ENCODE measurements around the gene PGD.

PGD gene

DNA sequence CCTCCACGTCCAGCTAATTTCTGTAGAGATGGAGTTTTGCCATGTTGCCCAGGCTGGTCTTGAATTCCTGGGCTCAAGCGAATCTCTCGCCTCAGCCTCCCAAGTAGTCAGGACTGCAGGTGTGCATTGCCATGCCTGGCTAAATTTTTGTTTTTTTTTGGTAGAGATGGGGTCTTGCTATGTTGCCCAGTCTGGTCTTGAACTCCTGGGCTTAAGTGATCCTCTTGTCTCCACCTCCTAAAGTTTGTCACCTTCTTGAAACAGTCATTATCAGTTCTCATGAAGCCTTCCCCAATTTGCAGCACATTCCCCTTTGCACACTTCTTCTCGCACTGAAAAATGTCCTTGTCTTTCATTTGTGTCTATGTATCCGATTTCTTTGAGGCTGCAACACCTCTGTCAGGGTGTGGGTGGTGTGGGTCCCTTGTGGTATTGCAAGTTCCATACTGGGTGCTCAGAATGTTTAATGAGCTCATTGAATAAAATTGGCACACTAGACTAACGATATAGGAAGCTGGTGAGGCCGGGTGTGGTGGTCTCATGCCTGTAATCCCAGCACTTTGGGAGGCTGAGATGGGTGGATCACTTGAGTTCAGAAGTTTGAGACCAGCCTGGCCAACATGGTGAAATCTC, 48.0 kb downstream of the PGD start:
- no peak for DNase-seq

GRCh38 chr1:10449751-10450150, 50.9 kb downstream of the PGD start, which contains the start of gene CORT:
Gene CORT (plus strand): TSS chr1:10450031. CDS start chr1:10450224, 193 bp downstream.
- H3K36me3 ChIP-seq (ENCODE audit: control insufficient read depth in 1 of 2, insufficient read depth in 2 of 2, low read depth in 1 of 2, low read length in 2 of 2) = peaks cover 3 to 6% of the 10 kb centered on the region in 2 experiments
- H2BK12ac ChIP-seq (ENCODE audit: low read length in 2 of 2) = no peak within 1 kb of the TSS
- H2BK120ac ChIP-seq (ENCODE audit: low read depth, low read length) = no peak within 1 kb of the TSS
- peak within 1 kb of the TSS in 1 of 2 experiments; percentile 65 for H3K4me3 ChIP-seq (ENCODE audit: insufficient read depth in 1 of 2, low read depth in 1 of 2, low read length in 2 of 2)
- WGBS = 94% methylated on average over 10 of the region's 10 CpGs
- H4K8ac ChIP-seq (ENCODE audit: low read length) = no peak within 1 kb of the TSS
- peak within 1 kb of the TSS; percentile 86 for H3K9ac ChIP-seq (ENCODE audit: low read length)
- peaks cover 2% of the 10 kb centered on the region for H3K4me1 ChIP-seq (ENCODE audit: control insufficient read depth, insufficient read depth, low read depth, low read length)
- no peaks in the 10 kb centered on the region for H3K9me3 ChIP-seq (ENCODE audit: control insufficient read depth, low read length)
- H2BK5ac ChIP-seq (ENCODE audit: low read depth, low read length, poor library complexity, severe bottlenecking) = no peak within 1 kb of the TSS
- no peaks in the 10 kb centered on the region for H3K79me1 ChIP-seq (replicated peaks; ENCODE audit: low read length, poor library complexity, severe bottlenecking)
- no peak within 1 kb of the TSS for H3K23ac ChIP-seq (ENCODE audit: low read length in 2 of 2)
- H3K4ac ChIP-seq (ENCODE audit: low read depth in 1 of 2, low read length in 2 of 2) = no peak within 1 kb of the TSS
- no peak within 1 kb of the TSS for H3K14ac ChIP-seq (ENCODE audit: low read length in 2 of 2)
- H3K4me2 ChIP-seq (ENCODE audit: low read length, poor library complexity, severe bottlenecking) = no peak within 1 kb of the TSS
- no peaks in the 10 kb centered on the region for H3K27me3 ChIP-seq (ENCODE audit: control insufficient read depth in 1 of 2, insufficient read depth in 1 of 2, low read length in 2 of 2)
- no peak within 1 kb of the TSS for H3K18ac ChIP-seq (ENCODE audit: low read depth in 1 of 2, low read length in 2 of 2)
- DNase-seq = no peak
- peak within 1 kb of the TSS; percentile 14 for H4K91ac ChIP-seq (ENCODE audit: low read length)
- no peak within 1 kb of the TSS for H3K27ac ChIP-seq (ENCODE audit: low read length, poor library complexity, severe bottlenecking)
- H2AK5ac ChIP-seq (ENCODE audit: low read length, severe bottlenecking) = no peak within 1 kb of the TSS
- no peak within 1 kb of the TSS for H2AFZ ChIP-seq (ENCODE audit: low read depth, low read length)
- no peak within 1 kb of the TSS for H2BK15ac ChIP-seq (ENCODE audit: low read depth, poor library complexity, severe bottlenecking)

More for the DNA sequence above, 48.0 kb downstream of the PGD start:
- Histone ChIP-seq H3K36me3 (ENCODE audit: control insufficient read depth in 1 of 2, insufficient read depth in 2 of 2, low read depth in 1 of 2, low read length in 2 of 2) (peaks cover 3 to 18% of the 10 kb centered on the region in 2 experiments), H2AK5ac (ENCODE audit: low read length, severe bottlenecking) (no peak overlapping the region), H2BK5ac (ENCODE audit: low read depth, low read length, poor library complexity, severe bottlenecking) (no peak overlapping the region), H3K9me3 (ENCODE audit: control insufficient read depth, low read length) (no peaks in the 10 kb centered on the region), H2BK12ac (ENCODE audit: low read length in 2 of 2) (no peak overlapping the region), H3K4me1 (ENCODE audit: control insufficient read depth, insufficient read depth, low read depth, low read length) (peaks cover 2% of the 10 kb centered on the region), H4K91ac (ENCODE audit: low read length) (no peak overlapping the region), H2BK15ac (ENCODE audit: low read depth, poor library complexity, severe bottlenecking) (no peak overlapping the region), H3K79me1 (replicated peaks; ENCODE audit: low read length, poor library complexity, severe bottlenecking) (no peaks in the 10 kb centered on the region), H2AFZ (ENCODE audit: low read depth, low read length) (no peak overlapping the region), H3K18ac (ENCODE audit: low read depth in 1 of 2, low read length in 2 of 2) (no peak overlapping the region), H3K4me2 (ENCODE audit: low read length, poor library complexity, severe bottlenecking) (no peak overlapping the region), H3K9ac (ENCODE audit: low read length) (no peak overlapping the region), H3K4ac (ENCODE audit: low read depth in 1 of 2, low read length in 2 of 2) (no peak overlapping the region), H3K14ac (ENCODE audit: low read length in 2 of 2) (no peak overlapping the region), H2BK120ac (ENCODE audit: low read depth, low read length) (no peak overlapping the region), H3K27ac (ENCODE audit: low read length, poor library complexity, severe bottlenecking) (no peak overlapping the region), H4K8ac (ENCODE audit: low read length) (no peak overlapping the region), H3K4me3 (ENCODE audit: insufficient read depth in 1 of 2, low read depth in 1 of 2, low read length in 2 of 2) (no peak overlapping the region), H3K23ac (ENCODE audit: low read length in 2 of 2) (no peak overlapping the region), H3K27me3 (ENCODE audit: control insufficient read depth in 1 of 2, insufficient read depth in 1 of 2, low read length in 2 of 2) (no peaks in the 10 kb centered on the region)
- WGBS = 95% methylated on average over 7 of the region's 7 CpGs

DNA sequence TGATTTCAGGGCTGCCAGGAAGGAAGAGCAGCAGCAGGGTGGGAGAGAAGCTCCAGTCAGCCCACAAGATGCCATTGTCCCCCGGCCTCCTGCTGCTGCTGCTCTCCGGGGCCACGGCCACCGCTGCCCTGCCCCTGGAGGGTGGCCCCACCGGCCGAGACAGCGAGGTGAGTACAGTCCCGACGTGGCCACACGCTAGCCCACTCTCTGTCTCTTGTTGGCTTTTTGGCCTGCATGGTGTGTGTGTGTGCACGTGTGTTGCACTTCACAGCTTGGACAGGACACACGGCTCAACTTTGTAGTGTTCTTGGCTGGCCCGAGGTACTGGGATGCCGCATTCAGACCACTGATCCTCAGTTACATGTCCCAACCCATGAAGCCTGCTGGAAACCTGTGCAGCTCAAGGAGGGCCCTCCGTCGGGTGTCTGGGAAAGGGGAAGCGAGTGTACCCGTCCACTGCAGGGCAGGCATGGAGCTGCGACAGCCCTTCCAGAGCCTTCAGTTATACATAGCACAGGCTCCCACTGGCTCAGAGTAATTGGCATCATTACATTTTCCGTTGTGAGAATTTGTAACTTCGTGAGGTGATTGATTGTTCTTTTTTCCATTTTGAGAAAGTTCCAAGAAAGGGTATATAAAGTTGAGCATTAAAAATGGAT, 51.4 kb downstream of the PGD start:
- no peak for DNase-seq
- H2BK15ac ChIP-seq (ENCODE audit: low read depth, poor library complexity, severe bottlenecking) = no peak overlapping the region
- no peak overlapping the region for H3K27ac ChIP-seq (ENCODE audit: low read length, poor library complexity, severe bottlenecking)
- H3K9me3 ChIP-seq (ENCODE audit: control insufficient read depth, low read length) = no peaks in the 10 kb centered on the region
- no peak overlapping the region for H2AK5ac ChIP-seq (ENCODE audit: low read length, severe bottlenecking)
- no peak overlapping the region for H3K18ac ChIP-seq (ENCODE audit: low read depth in 1 of 2, low read length in 2 of 2)
- no peak overlapping the region for H2AFZ ChIP-seq (ENCODE audit: low read depth, low read length)
- H3K23ac ChIP-seq (ENCODE audit: low read length in 2 of 2) = no peak overlapping the region
- H3K4me2 ChIP-seq (ENCODE audit: low read length, poor library complexity, severe bottlenecking) = no peak overlapping the region
- H4K8ac ChIP-seq (ENCODE audit: low read length) = no peak overlapping the region
- H2BK12ac ChIP-seq (ENCODE audit: low read length in 2 of 2) = no peak overlapping the region
- no peak overlapping the region for H3K14ac ChIP-seq (ENCODE audit: low read length in 2 of 2)
- H3K79me1 ChIP-seq (replicated peaks; ENCODE audit: low read length, poor library complexity, severe bottlenecking) = no peaks in the 10 kb centered on the region
- no peak overlapping the region for H2BK120ac ChIP-seq (ENCODE audit: low read depth, low read length)
- no peak overlapping the region for H2BK5ac ChIP-seq (ENCODE audit: low read depth, low read length, poor library complexity, severe bottlenecking)
- no peak overlapping the region for H3K4me3 ChIP-seq (ENCODE audit: insufficient read depth in 1 of 2, low read depth in 1 of 2, low read length in 2 of 2)
- peaks cover 2% of the 10 kb centered on the region for H3K4me1 ChIP-seq (ENCODE audit: control insufficient read depth, insufficient read depth, low read depth, low read length)
- peaks cover 3% of the 10 kb centered on the region in 2 experiments for H3K36me3 ChIP-seq (ENCODE audit: control insufficient read depth in 1 of 2, insufficient read depth in 2 of 2, low read depth in 1 of 2, low read length in 2 of 2)
- no peaks in the 10 kb centered on the region for H3K27me3 ChIP-seq (ENCODE audit: control insufficient read depth in 1 of 2, insufficient read depth in 1 of 2, low read length in 2 of 2)
- H3K4ac ChIP-seq (ENCODE audit: low read depth in 1 of 2, low read length in 2 of 2) = no peak overlapping the region
- peak overlapping the region; percentile 86 for H3K9ac ChIP-seq (ENCODE audit: low read length)
- 97% methylated on average over 21 of the region's 21 CpGs for WGBS
- peak overlapping the region; percentile 14 for H4K91ac ChIP-seq (ENCODE audit: low read length)

- peak overlapping the region; percentile 86 for H3K9ac ChIP-seq (ENCODE audit: low read length)
- no peak overlapping the region for H3K18ac ChIP-seq (ENCODE audit: low read depth in 1 of 2, low read length in 2 of 2)
- H3K9me3 ChIP-seq (ENCODE audit: control insufficient read depth, low read length) = no peaks in the 10 kb centered on the region
- no peak overlapping the region for H4K91ac ChIP-seq (ENCODE audit: low read length)
- H3K23ac ChIP-seq (ENCODE audit: low read length in 2 of 2) = no peak overlapping the region
- no peak overlapping the region for H2BK12ac ChIP-seq (ENCODE audit: low read length in 2 of 2)
- no peak overlapping the region for H2AK5ac ChIP-seq (ENCODE audit: low read length, severe bottlenecking)
- H3K4me1 ChIP-seq (ENCODE audit: control insufficient read depth, insufficient read depth, low read depth, low read length) = peaks cover 2% of the 10 kb centered on the region
- H3K14ac ChIP-seq (ENCODE audit: low read length in 2 of 2) = no peak overlapping the region
- no peak overlapping the region for H4K8ac ChIP-seq (ENCODE audit: low read length)
- WGBS = 65% methylated on average over 4 of the region's 6 CpGs
- no peak overlapping the region for H2AFZ ChIP-seq (ENCODE audit: low read depth, low read length)
- H3K4me3 ChIP-seq (ENCODE audit: insufficient read depth in 1 of 2, low read depth in 1 of 2, low read length in 2 of 2) = peak overlapping the region in 1 of 2 experiments; percentile 65
- no peak overlapping the region for H3K27ac ChIP-seq (ENCODE audit: low read length, poor library complexity, severe bottlenecking)
- peaks cover 3% of the 10 kb centered on the region in 2 experiments for H3K36me3 ChIP-seq (ENCODE audit: control insufficient read depth in 1 of 2, insufficient read depth in 2 of 2, low read depth in 1 of 2, low read length in 2 of 2)
- H2BK5ac ChIP-seq (ENCODE audit: low read depth, low read length, poor library complexity, severe bottlenecking) = no peak overlapping the region
- no peak overlapping the region for H2BK120ac ChIP-seq (ENCODE audit: low read depth, low read length)
- no peaks in the 10 kb centered on the region for H3K27me3 ChIP-seq (ENCODE audit: control insufficient read depth in 1 of 2, insufficient read depth in 1 of 2, low read length in 2 of 2)
- H3K79me1 ChIP-seq (replicated peaks; ENCODE audit: low read length, poor library complexity, severe bottlenecking) = no peaks in the 10 kb centered on the region
- H3K4ac ChIP-seq (ENCODE audit: low read depth in 1 of 2, low read length in 2 of 2) = no peak overlapping the region
- H2BK15ac ChIP-seq (ENCODE audit: low read depth, poor library complexity, severe bottlenecking) = no peak overlapping the region
- H3K4me2 ChIP-seq (ENCODE audit: low read length, poor library complexity, severe bottlenecking) = peak overlapping the region; percentile 91
- DNase-seq = no peak
These were observed 52.0 kb downstream of the PGD start for GRCh38 chr1:10450836-10451235.

Data from mesenchymal stem cell (in vitro differentiated cells and primary cell).